Stimulated activated CD8-positive, alpha-beta memory T cell treated with anti-CD3 and anti-CD28 coated beads, Interleukin-12 subunit alpha, Interleukin-12 subunit beta, amount 100 ng/mL, for 4 hours (primary cell): ENCODE results near the gene SGMS1.
"Not testable (repeated sequence)": the region's sequence is repeated elsewhere in the genome, so short reads cannot be mapped to it uniquely, and the experiment has no call there.

Source experiments
- DNase-seq: peaks from one replicate; pipeline ENCODE4 v3.0.0-alpha.2; 2020; ENCODE audit warnings: low read depth

SGMS1 gene

DNA sequence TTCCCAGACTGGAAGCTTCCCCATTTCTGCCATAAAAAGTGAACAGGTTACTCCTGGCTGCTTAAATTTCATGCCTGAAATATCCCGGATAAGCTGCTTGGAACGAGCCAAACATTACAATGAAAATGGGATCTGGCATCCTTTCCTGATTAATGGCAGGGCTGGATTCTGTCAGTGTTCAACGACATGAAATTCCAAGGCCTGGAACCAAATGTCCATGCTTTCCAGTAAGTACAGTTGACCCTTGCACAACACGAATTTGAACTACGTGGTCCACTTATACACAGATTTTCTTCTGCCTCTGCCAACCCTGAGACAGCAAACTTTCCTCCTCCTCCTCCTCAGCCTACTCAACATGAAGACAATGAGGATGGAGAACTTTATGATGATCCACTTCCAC is 65.4 kb downstream of the SGMS1 start:
- no peak for DNase-seq

DNA sequence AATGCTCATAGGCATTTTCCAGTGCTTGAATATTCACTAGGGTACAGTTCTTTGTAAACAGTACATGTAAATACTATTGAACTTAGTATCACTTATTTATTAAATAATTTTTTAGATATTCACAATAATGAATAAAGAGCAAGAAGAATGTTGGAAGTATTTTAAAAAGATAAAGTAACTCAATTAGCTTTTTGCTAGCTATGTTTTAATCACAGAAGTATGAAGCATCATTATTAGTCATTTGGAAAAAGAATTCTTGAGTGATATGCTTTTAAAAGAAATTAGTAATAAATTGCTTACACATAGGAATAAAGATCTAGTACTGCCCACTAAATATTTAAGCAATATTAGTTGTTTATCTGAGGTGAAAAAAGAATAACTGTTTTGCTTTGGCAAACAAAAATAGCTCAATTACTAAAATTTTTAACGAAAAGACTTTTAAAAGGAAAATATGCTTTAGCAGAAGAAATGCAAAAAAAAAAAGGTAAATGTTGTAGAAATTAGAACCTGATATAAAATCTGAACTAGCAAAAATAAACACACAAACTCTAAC is 66.5 kb downstream of the SGMS1 start:
- no peak for DNase-seq

DNA sequence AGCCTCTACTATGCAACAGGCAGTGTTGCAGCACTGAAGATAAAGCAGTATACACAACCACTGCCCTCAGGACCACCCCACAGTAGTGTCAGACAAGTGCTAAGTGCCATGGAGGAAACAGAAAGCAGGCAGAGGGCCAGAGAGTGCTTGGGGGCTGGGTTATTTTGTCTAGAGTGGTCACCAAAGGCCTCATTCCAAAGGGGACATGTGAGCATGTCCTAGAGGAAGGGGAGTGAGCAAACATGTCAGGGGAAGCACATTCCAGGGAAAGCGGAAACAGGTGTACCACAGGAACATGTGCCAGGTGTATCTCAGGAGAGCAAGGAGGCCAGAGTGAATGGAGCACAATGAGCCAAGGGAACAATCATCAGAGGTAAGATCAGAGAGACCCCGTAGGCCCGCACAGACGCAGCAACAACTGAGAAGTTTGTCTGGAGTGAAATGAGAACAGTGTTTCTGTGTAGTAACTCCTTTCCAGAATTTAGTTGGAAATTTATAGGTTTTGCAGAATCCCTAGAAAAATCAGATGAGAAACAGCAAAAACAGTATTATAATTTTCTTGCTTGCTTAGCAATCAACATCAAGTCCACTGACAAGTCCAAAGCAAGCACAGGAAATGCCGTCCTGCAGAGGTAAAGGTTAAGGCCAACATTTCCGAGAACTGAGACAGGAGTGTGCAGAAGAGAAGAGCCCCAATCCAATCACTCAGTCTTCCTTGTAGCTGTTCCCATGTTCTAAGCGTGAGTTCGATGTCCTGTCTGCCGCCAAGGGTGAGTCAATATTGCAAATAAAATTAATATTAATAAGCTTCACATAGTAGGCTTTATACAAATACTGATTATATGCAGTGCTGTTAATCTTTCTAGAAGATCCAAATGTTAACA is 67.3 kb downstream of the SGMS1 start:
- DNase-seq = no peak

DNA sequence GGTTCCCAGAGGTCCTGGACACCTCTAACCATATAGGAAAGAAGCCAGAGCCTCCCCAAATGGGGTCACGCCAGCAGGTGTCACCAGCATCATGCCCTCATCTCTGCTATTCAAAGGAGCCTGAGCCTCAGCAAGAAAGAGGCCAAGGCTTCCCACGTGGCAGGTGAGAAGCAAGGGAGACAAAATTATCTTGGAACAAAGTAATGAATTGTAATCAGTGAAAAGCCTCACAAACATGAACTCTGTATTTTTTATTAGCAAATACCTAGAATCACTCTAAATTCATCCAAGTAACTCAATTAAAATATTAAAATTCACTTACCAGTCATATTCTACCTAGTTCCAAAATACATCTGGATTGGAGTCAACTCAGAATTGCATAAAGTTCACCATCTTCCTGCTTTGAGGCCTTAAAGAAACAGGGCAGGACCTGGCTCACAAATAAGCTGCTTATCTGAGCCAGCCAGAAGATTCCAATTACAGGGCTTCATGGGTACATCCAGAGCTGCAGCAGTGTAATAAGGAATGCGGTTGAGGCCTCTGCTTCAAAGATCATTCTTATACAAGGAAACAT is 68.7 kb downstream of the SGMS1 start:
- no peak for DNase-seq

DNA sequence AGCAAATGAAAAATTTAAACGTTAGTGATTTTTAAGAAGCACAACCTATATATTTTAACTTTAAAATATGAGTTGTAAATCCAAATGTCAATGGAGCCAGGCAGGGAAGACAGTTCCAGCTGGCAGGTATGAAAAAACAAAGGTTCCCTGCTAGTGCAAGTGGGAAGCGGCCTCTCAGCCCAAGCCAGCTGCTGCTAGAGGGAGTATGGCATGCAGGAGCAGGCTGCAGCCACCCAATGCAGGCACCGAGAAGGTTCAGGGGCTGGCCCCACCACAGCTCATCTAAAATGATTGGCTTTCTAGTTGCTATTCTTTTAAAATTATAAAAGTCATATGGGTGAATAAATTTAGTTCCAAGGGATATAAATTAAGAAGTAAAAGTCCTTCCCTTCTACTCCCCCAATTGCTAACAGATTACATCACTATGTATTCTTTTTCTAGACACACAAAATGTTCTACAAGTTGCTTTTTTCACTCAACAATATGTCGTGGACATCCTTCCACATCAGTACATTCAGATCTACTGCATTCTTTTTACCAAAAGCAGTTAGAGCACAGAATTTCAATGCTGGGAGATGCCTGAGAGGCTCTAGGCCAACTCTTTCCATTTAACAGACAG is 69.3 kb downstream of the SGMS1 start:
- DNase-seq = no peak

DNA sequence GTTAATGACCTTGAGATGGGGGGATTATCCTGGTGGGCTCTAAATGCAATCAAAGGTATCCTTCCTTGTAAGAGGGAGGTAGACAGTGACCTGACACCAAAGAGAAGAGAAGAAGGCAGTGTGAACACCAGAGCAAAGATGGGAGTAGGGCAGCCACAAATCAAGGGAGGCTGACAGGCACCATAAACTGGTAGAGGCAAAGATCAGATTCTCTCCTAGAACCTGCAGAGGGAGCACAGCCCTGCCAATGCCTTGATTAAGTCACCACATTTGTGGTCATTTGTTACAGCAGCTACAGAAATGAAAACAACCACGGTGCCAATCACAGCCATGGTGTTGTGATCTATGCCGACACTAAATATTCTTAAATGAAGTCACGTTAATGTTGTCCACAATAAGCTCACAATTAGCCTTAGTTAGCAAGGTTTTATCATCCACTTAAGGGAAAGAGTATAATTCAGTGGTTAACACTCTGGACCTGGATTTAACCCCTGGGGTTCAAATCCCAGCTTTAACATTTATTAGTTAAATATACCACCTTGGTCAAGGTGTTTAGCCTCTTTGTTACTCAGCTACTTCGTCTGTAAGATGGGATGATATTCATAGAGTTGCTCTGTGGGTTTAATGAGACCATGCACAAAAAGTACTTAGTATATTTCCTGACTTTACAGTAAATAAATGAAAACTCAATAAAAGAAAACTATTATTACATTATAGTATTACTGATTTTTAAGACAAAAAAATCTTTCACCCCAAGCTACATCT is 70.8 kb downstream of the SGMS1 start:
- DNase-seq = no peak

DNA sequence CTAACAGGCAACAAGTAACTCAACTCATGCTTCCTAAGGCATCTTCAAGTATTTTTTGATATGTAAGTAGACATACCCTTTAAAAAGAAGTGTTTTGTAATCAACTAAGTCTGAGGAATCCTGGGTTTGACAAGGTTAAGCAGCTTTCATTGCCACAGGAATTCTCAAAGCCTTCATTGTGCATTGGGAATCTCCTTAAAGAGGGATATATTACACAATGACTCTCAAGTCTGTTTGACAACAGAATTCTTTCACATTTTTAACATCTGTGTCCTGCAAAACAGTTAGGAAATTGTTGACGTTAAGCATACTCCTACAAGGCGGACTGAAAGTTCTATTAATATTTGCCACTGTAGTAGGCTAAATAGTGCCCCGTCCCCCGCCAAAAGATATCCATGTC is 71.4 kb downstream of the SGMS1 start:
- no peak for DNase-seq

DNA sequence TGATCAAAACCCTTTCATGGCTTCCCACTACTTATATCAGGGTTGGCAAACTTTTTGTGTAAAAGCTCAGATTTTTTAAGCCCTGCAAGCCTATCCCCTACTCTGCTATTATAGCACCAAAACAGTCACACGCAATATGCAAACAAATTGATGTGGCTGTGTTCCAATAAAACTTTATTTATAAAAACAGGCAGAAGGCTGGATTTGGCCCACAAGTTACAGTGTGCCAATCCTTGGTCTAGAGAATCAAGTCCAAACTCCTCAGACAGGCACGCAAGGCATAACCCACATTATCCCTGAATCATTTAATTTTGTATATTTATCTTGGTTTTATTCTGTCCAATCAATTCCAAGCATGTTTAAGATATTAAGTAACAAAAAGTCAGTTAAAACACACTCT is 71.9 kb downstream of the SGMS1 start:
- no peak for DNase-seq

DNA sequence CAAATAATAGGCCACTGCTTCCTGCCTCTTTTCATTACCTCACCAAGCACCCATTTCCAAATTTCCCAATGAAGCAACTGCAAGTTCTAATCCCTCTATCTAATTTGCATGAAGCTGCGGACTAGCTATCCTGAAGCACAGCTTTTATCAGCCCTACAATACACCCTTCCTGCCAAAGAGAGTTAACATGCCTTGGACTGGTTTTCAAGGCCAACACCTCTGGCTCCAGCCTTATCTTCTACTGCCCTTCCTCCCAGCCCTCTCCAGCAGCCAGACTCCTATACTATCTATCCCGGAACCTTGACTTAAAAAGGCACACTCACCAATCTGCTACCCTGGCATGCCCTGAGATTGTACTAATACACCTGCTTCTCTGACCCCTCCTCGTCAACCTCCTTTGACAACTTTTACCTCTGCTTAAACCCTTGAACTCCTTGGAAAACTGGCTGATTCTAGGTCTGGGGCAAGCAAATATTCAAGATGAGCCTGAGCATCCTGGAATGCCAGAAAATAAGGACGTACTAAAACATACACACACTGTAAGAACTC is 73.4 kb downstream of the SGMS1 start:
- DNase-seq = no peak

DNA sequence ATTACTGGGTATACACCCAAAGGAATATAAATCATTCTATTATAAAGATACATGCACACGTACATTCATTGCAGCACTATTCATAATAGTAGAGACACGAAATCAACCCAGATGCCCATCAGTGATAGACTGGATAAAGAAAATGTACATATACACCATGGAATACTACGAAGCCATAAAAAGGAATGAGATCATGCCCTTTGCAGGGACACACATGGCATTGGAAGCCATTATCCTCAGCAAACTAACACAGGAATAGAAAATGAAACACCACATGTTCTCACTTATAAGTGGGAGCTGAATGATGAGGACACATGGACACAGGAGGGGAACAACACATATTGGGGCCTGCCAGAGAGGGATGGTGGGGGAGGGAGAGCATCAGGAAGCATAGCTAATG is 74.6 kb downstream of the SGMS1 start:
- not testable (repeated sequence) for DNase-seq

DNA sequence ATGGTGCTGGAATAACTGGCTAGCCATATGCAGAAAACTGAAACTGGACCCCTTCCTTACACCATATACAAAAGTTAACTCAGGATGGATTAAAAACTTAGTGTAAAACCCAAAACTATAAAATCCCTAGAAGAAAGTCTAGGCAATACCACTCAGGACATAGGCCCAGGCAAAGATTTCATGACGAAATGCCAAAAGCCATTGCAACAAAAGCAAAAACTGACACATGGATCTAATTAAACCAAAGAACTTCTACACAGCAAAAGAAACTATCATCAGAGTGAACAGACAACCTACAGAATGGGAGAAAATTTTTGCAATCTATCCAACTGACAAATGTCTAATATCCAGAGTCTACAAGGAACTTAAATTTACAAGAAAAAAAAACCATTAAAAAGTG is 75.3 kb downstream of the SGMS1 start:
- DNase-seq = not testable (repeated sequence)

DNA sequence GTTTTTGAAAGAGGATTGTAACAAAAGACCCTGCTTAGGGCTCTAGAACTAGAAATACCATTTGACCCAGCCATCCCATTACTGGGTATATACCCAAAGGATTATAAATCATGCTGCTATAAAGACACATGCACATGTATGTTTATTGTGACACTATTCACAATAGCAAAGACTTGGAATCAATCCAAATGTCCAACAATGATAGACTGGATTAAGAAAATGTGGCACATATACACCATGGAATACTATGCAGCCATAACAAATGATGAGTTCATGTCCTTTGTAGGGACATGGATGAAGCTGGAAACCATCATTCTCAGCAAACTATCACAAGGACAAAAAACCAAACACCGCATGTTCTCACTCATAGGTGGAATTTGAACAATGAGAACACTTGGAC is 77.5 kb downstream of the SGMS1 start:
- not testable (repeated sequence) for DNase-seq

DNA sequence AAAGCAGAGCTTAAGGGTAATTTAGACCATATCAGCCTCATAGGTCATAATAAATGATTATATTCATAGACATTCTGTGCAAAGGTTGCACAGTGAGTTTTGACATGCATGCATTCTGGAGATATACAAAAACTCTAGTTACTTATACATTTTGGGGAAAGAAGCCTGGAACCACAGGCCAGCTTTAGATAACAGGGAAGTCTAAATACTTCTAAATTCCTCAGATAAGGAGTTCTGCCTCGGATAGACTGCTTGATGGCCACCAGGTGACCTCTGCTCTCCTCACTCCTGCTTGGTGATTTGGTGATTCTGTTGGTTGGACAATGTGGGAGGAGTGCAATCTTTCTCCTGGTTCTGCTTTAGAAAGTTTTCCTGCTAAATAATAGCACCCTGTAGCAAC is 77.9 kb downstream of the SGMS1 start:
- DNase-seq = no peak

DNA sequence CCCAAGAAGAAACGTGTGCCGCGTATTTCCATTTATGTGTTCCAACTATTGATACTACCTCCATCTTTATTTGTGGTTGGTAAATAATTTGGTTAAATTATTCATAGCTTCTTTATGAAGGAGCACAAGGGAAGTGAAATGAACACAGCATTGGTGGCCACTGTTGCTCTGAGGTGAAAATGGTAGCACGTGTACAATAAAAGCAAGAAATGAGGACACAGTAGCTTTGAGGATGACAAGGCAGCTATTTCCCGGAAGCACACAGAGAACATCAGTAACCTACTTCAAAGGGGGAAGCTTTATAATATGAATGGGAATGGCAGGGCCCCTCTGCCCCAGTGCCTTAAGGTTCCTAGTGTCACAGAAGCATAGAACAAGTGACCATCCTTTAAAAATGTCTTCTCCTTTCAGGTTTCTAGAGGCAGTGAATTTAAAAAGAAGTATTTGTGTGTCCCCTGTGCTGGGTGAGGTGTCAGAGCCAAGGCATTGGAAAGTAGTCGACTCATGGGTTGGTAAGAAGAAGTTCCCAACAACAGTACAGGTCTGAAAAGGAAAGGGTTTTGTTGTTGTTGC is 78.8 kb downstream of the SGMS1 start:
- DNase-seq = no peak

DNA sequence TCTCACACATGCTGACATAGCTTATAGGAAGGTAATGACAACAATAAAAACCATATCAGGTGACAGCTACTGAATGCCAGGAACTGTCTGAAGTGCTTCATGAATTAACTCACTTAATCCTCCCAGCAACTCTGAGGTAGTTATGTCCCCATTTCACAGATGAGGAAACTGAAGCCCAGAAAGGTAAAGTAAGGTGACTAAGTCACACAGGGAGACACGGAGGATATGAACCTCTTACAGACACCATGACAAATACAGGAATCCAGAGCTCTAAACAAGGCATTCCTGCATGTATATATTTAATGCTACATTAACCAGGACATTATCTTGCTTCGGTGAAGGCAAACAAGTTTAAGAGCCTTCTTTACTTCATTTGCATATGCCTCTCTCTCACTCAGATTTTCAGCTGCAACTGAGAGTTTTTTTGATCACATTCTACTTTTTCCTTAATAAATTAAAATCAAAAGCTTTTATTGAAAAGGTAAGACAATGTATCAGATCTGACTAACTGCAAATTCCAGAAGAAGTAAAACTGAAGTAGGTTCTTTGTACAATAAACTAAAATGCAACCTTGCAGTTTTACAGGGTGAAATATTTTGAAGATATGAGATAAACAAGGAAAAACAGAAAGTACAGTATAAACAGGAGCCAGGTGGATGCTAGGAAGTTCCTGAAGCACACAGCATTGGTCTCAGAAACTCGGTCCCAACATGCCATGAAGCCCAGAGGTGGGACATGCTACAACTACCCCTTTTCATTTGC is 79.5 kb downstream of the SGMS1 start:
- DNase-seq = no peak

DNA sequence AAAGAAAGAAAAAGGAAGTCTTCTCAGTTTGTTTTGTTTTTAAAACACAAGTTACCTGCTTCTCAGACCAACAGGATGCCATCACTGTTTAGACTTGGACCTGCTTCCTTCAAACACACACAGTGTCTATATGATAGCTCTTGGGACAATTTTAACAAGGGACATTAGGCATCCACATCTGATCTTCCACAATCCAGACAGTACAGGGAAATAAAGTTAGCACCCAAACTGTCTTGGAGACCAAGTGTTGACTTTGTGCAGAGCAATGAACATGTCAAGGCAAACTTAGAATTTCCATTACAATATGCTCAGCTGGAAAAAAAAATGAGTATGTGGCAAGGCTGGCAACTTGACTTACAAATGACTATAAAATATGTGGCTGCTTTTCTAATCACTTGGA is 80.9 kb downstream of the SGMS1 start:
- DNase-seq = no peak

DNA sequence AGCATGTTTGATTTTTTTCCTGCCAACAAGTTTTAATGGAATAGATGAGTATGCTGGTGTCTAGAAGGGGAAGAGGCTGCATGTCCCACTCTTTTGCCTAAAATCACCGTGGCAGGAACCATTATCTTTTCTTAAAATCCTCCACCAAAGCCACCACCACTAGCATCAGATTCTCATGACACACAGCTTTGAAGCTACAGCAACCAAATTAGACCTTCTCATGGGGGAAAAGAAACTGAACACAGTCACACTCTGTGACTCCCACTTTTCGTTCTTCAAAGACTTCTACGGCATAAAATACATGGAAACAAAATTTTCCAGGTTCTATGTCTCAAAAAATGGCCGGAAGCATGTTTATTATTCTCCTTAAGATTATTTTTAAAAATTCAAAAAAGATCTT is 81.8 kb downstream of the SGMS1 start:
- DNase-seq = no peak

DNA sequence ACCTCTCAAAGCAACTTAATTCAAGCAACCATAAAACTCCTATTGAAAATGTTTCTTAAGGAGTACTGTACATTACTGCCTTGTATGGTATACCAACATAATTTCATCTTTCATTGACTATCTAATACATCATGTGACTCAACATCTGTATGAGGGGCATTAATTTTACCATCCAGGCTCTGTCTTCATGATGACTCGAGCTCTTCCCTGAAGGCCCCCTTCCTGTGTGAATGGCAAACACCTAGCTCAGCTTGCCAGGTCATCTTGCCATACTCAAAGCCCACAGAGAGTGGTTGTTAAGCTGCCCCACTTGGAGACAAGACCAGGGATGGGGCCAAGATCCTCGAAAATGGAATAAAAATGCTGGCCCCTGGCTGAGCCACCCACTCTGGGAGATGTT is 82.4 kb downstream of the SGMS1 start:
- no peak for DNase-seq

DNA sequence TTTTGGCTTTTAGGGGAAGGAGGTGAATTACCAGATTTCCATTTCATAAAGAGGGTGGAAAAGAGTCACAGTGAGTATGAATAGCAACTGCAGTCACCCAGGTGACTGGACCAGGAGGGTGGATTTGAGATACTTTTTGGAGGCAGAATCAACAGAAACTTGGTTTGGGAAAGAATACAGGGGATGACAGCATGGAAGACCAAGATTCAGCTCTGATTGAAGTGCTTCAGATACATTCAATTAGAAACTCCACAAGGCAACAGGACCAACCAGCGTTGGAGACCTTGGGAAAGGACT is 83.0 kb downstream of the SGMS1 start:
- no peak for DNase-seq

DNA sequence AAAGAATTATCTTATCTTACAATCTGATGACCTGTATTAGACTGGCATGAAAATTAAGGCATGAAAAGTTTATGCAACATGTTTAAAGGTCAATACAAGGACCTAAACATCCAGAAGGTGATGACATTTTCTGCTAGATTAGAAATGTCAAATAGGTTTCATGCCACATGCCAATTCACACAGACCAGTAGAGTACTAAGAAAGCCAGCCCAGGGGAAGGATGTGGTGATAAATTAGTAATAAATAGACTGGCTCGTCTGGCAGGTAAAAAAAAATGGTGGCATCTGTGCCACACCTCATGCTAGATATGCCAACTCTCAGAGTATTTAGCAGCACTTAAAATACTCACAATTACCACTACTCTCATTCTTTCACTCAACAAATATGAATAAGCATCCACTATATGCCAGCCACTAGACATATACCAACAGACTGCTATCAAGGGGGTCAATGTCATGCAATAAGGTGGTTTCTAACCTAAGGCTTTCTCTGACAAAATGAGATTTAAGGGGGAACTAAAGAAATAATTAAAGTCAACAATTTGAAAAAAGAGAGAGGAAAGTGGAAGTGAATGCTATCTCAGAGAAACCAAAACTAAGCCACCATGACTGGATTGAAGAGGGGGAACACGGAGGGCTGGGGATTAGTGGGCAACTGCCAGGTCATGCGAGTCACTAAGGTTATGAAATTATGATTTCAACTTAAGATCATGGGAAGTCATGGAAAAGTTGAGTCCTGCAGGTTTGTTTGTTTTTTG is 83.5 kb downstream of the SGMS1 start:
- DNase-seq = no peak
